Measurements from ENCODE around the gene TRABD2A.

The TRABD2A gene

GRCh38 chr2:84855731-84856130 lies 25.2 kb downstream of the TRABD2A start:
- Mint-ChIP-seq H3K4me3 (no peak overlapping the region), H3K36me3 (ENCODE audit: low read depth) (no peaks in the 10 kb centered on the region), H3K27me3 (ENCODE audit: low read depth) (peaks cover 29% of the 10 kb centered on the region), H3K4me1 (no peaks in the 10 kb centered on the region), H3K9me3 (peaks cover 6% of the 10 kb centered on the region), H3K27ac (no peak overlapping the region)
- no peak for TF ChIP-seq CTCF (IDR thresholded peaks at IDR 0.05; ENCODE audit: unreplicated experiment in 3 of 3)

DNA sequence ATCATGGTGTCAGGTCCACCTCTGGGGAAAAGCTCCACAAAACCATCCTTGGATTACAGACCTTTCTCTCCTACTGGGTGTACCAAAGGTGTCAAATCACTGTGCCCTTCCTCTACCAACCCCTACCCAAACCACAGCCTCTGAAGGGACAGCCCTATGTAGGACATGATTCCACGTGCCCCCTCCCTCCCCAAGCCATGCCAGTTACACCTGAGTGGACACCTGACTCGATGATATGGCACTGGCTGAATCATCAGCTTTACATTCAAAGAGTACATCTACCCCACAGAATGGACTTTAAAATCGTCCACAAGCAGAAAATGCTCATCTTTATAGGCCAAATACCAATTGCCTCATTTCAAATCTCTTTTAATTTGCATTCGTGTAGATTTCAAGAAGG lies 26.0 kb downstream of the TRABD2A start:
- H3K27ac Mint-ChIP-seq: no peak overlapping the region
- H3K27me3 Mint-ChIP-seq (ENCODE audit: low read depth): peaks cover 29% of the 10 kb centered on the region
- no peak overlapping the region for H3K4me3 Mint-ChIP-seq

GRCh38 chr2:84851876-84852275 lies 29.0 kb downstream of the TRABD2A start:
- Mint-ChIP-seq H3K36me3 (ENCODE audit: low read depth) (no peaks in the 10 kb centered on the region), H3K4me1 (no peaks in the 10 kb centered on the region), H3K9me3 (peaks cover 6% of the 10 kb centered on the region), H3K4me3 (no peak overlapping the region), H3K27ac (no peak overlapping the region), H3K27me3 (ENCODE audit: low read depth) (peaks cover 26% of the 10 kb centered on the region)
- TF ChIP-seq CTCF (IDR thresholded peaks at IDR 0.05; ENCODE audit: unreplicated experiment in 3 of 3): no peak

More for the DNA sequence above, 26.0 kb downstream of the TRABD2A start:
- Mint-ChIP-seq H3K4me1 (no peaks in the 10 kb centered on the region), H3K9me3 (peaks cover 6% of the 10 kb centered on the region), H3K36me3 (ENCODE audit: low read depth) (no peaks in the 10 kb centered on the region)
- TF ChIP-seq CTCF (IDR thresholded peaks at IDR 0.05; ENCODE audit: unreplicated experiment in 3 of 3): no peak

GRCh38 chr2:84850471-84850870 lies 30.4 kb downstream of the TRABD2A start:
- Mint-ChIP-seq H3K27ac (no peak overlapping the region), H3K36me3 (ENCODE audit: low read depth) (no peaks in the 10 kb centered on the region), H3K4me3 (no peak overlapping the region), H3K4me1 (no peaks in the 10 kb centered on the region), H3K27me3 (ENCODE audit: low read depth) (peaks cover 13% of the 10 kb centered on the region), H3K9me3 (peaks cover 6% of the 10 kb centered on the region)
- no peak for TF ChIP-seq CTCF (IDR thresholded peaks at IDR 0.05; ENCODE audit: unreplicated experiment in 3 of 3)

- Mint-ChIP-seq H3K4me1 (no peaks in the 10 kb centered on the region), H3K4me3 (no peak overlapping the region), H3K36me3 (ENCODE audit: low read depth) (no peaks in the 10 kb centered on the region), H3K27ac (no peak overlapping the region), H3K27me3 (ENCODE audit: low read depth) (peaks cover 10% of the 10 kb centered on the region), H3K9me3 (peaks cover 6% of the 10 kb centered on the region)
- no peak for TF ChIP-seq CTCF (IDR thresholded peaks at IDR 0.05; ENCODE audit: unreplicated experiment in 3 of 3)
Measured at GRCh38 chr2:84849271-84849952, 31.5 kb downstream of the TRABD2A start.
